K562 (cell line): Measurements from ENCODE around the gene N4BP2L1. TPM values are rescaled to one million over a fixed set of nuclear protein-coding genes. Genes with fewer than 3 reads are reported as not detected.

Experiments
- ATAC-seq: fragments of 200-7000 bp; cut with Tn5 transposase; 3 replicates; pipeline ENCODE4 v1.9.1; 2020; ENCODE audit warnings: moderate library complexity
- BruUV-seq: library from RNA; stranded (reverse); fragments of 400-500 nt; replicated peaks from 2 replicates; lab custom pipeline; 2021; lab: Mats Ljungman, UMichigan
- CTCF ChIA-PET: fragments of 300-600 bp; formaldehyde crosslinking; extraction: SDS; loops from one replicate; lab custom pipeline; 2021; ENCODE audit warnings: low intra/inter-chr PET ratio; lab: Yijun Ruan, JAX
- POLR2A ChIA-PET: fragments of 300-600, 350-650 bp; sonication (Branson Sonifier 250); formaldehyde crosslinking; extraction: SDS; loops from one replicate; lab custom pipeline; 2021; ENCODE audit warnings: antibody characterized with exemption, inconsistent platforms; lab: Yijun Ruan, JAX
- DNase-seq, 4 experiments: peaks; one replicate each; pipeline versions ENCODE4 v3.0.0 to v3.0.0-alpha.2; 2011 to 2018; ENCODE audit warnings: low spot score in 3 of 4, mixed read lengths in 3 of 4; ENCODE audit errors: extremely low read depth in 1 of 4
- FAIRE-seq: peaks from 2 replicates; lab custom pipeline; 2011; peaks lifted over from hg19 to GRCh38; lab: Jason Lieb, UNC
- H2AFZ ChIP-seq: 2 replicates; pipeline ENCODE4 v1.6.0; 2011; ENCODE audit warnings: low read depth, low read length, control low read depth, inconsistent platforms
- H3K27ac ChIP-seq: fragments of 200-600 bp; 3 replicates; pipeline ENCODE4 v1.8.0; 2011; ENCODE audit warnings: low read depth, mild to moderate bottlenecking, control low read depth, inconsistent platforms, low read length, moderate library complexity, mixed read lengths; ENCODE audit errors: extremely low read depth
- H3K27me3 ChIP-seq, 2 experiments: fragments of 300-600 bp in 1 of 2; 2 replicates in 1 of 2; 3 replicates in 1 of 2; pipeline versions ENCODE4 v1.6.0 to v1.8.0; 2011; ENCODE audit warnings: inconsistent platforms in 2 of 2, low read length in 2 of 2, mild to moderate bottlenecking in 1 of 2, mixed read lengths in 1 of 2, moderate library complexity in 1 of 2; ENCODE audit not compliant: control insufficient read depth in 2 of 2, insufficient read depth in 2 of 2
- H3K36me3 ChIP-seq: fragments of 300-600 bp; 3 replicates; pipeline ENCODE4 v1.8.0; 2011; ENCODE audit warnings: mild to moderate bottlenecking, low read length, inconsistent platforms; ENCODE audit not compliant: control insufficient read depth, insufficient read depth
- H3K4me1 ChIP-seq, 2 experiments: fragments of 200-600 bp in 1 of 2; replicated peaks in 1 of 2; 2 replicates in 1 of 2; 3 replicates in 1 of 2; pipeline versions ENCODE4 v1.5.1 to v1.8.0; 2011; ENCODE audit warnings: inconsistent platforms in 2 of 2, low read length in 2 of 2, mild to moderate bottlenecking in 1 of 2, mixed read lengths in 1 of 2, moderate library complexity in 1 of 2; ENCODE audit not compliant: control insufficient read depth in 2 of 2, insufficient read depth in 2 of 2
- H3K4me2 ChIP-seq: 2 replicates; pipeline ENCODE4 v1.6.1; 2011; ENCODE audit warnings: low read length, control low read depth, inconsistent platforms, mixed read lengths; ENCODE audit not compliant: insufficient read depth
- H3K4me3 ChIP-seq: fragments of 200-600 bp; sonication (generic), shearing (Covaris generic); 2 replicates; pipeline ENCODE4 v1.5.1; 2016; ENCODE audit warnings: control low read depth, inconsistent platforms
- H3K79me2 ChIP-seq: fragments of 200-600 bp; 3 replicates; pipeline ENCODE4 v1.8.0; 2011; ENCODE audit warnings: low read length, inconsistent platforms; ENCODE audit not compliant: control insufficient read depth, insufficient read depth
- H3K9ac ChIP-seq, 2 experiments: 2 replicates each; pipeline versions ENCODE4 v1.6.0 to v1.6.1; 2011; ENCODE audit warnings: low read depth in 2 of 2, low read length in 2 of 2, control low read depth in 1 of 2, inconsistent platforms in 1 of 2, mild to moderate bottlenecking in 1 of 2, mixed read lengths in 1 of 2; ENCODE audit not compliant: insufficient read depth in 1 of 2
- H3K9me1 ChIP-seq: one replicate; pipeline ENCODE4 v1.6.0; 2011; ENCODE audit warnings: inconsistent platforms, mild to moderate bottlenecking, low read length, moderate library complexity; ENCODE audit not compliant: control insufficient read depth, insufficient read depth
- H3K9me3 ChIP-seq: replicated peaks from 2 replicates; pipeline ENCODE4 v1.5.1; 2011; ENCODE audit warnings: low read depth, low read length, inconsistent platforms; ENCODE audit not compliant: control insufficient read depth, insufficient read depth
- H4K20me1 ChIP-seq: replicated peaks from 2 replicates; pipeline ENCODE4 v1.6.1; 2011; ENCODE audit warnings: low read length, inconsistent platforms, mixed read lengths; ENCODE audit not compliant: control insufficient read depth, insufficient read depth
- NCOR1 ChIP-seq: fragments of 450-650 bp; IDR thresholded peaks from 2 replicates; pipeline ENCODE4 v1.6.1; 2016; ENCODE audit warnings: mild to moderate bottlenecking, moderate library complexity
- NFATC3 ChIP-seq: fragments of 450-650 bp; IDR thresholded peaks from 2 replicates; pipeline ENCODE4 v1.6.1; 2017; ENCODE audit warnings: mild to moderate bottlenecking
- NR4A1 ChIP-seq, 2 experiments: fragments of 250-450 bp in 1 of 2; fragments of 450-650 bp in 1 of 2; sonication (Bioruptor Pico) in 1 of 2; IDR thresholded peaks; 2 replicates each; pipeline versions ENCODE4 v1.4.0 to v1.6.1; 2016 to 2020; ENCODE audit warnings: mild to moderate bottlenecking in 2 of 2, missing compliant biosample characterization in 1 of 2, missing genetic modification characterization in 1 of 2, moderate library complexity in 1 of 2
- PHF21A ChIP-seq: fragments of 450-650 bp; IDR thresholded peaks from 2 replicates; pipeline ENCODE4 v1.6.1; 2017; ENCODE audit warnings: low read depth, borderline replicate concordance
- RAD21 ChIP-seq, 2 experiments: fragments of 250-450 bp in 1 of 2; fragments of 450-650 bp in 1 of 2; sonication (Bioruptor Pico) in 1 of 2; formaldehyde crosslinking in 1 of 2; IDR thresholded peaks in 1 of 2; conservative IDR thresholded peaks in 1 of 2; 2 replicates each; pipeline versions ENCODE4 v1.4.0 to v1.8.0; 2020 to 2022; ENCODE audit warnings: mild to moderate bottlenecking in 2 of 2, moderate library complexity in 1 of 2
- TARDBP ChIP-seq: fragments of 450-650 bp; IDR thresholded peaks from 2 replicates; pipeline ENCODE4 v1.6.1; 2016
- ZFPM2 ChIP-seq: fragments of 250-450 bp; sonication (Bioruptor Pico); IDR thresholded peaks from 2 replicates; pipeline ENCODE4 v1.5.1; 2022; ENCODE audit warnings: mild to moderate bottlenecking
- ZZZ3 ChIP-seq: fragments of 450-650 bp; IDR thresholded peaks from 2 replicates; pipeline ENCODE4 v1.6.1; 2016; ENCODE audit warnings: antibody characterized with exemption, mild to moderate bottlenecking, moderate library complexity
- WGBS: fragments of 100-300 bp; shearing (Covaris generic); methylation state at CpG from one replicate; pipeline ENCODE4 v1.1.6; 2016; ENCODE audit warnings: low coverage, mixed read lengths; ENCODE audit not compliant: insufficient coverage; ENCODE audit errors: missing lambda C conversion rate; 5-methylcytosine and 5-hydroxymethylcytosine counted together
- in situ Hi-C: fragments of 300-500 bp; cut with MboI; formaldehyde crosslinking; loops from 4 replicates; pipeline ENCODE4 v1.15.0; 2018; ENCODE audit warnings: inconsistent platforms, mixed read lengths
- intact Hi-C: fragments of 100-400 bp; cut with micrococcal nuclease; formaldehyde crosslinking; loops from 2 replicates; pipeline ENCODE4 v1.14.2; 2022
- polyA plus RNA-seq, 8 experiments: library from polyadenylated mRNA; depleted of rRNA in 4 of 8; stranded (reverse) in 5 of 8; unstranded in 3 of 8; fragments of >200 nt; fragmentation: Nextera tagmentation in 2 of 8; fragmentation: Illumina TruSeq in 1 of 8; extraction: Ambion mirVana in 2 of 8; extraction: Trizol in 1 of 8; gene quantifications; 2 replicates each; pipeline versions ENCODE4 v1.2.1 to v1.2.3, GENCODE V29; 2011 to 2014; ENCODE audit warnings: inconsistent platforms in 1 of 8, missing spikeins in 1 of 8
- total RNA-seq, 7 experiments: library from RNA; depleted of rRNA in 6 of 7; stranded (reverse); fragments of >200 nt in 6 of 7; fragmentation: Illumina TruSeq in 2 of 7; extraction: Trizol in 2 of 7; gene quantifications; 2 replicates each; pipeline versions ENCODE4 v1.2.1 to v1.2.3, GENCODE V29; 2011 to 2021; ENCODE audit warnings: low replicate concordance in 1 of 7
- TF ChIP-seq, protein P1 (sequence below): sonication (generic); IDR thresholded peaks from 2 replicates; pipeline ENCODE4 v1.6.1; 2016
- TF ChIP-seq, protein P2 (sequence below), 2 experiments: fragments of 450-650 bp; IDR thresholded peaks; 2 replicates each; pipeline ENCODE4 v1.6.1; 2016

N4BP2L1 gene
- total and polyA plus RNA-seq, 9 of the 15 experiments (the other 6 are each of a cell fraction or from before 2014, with no cell fraction given), result 0.06 to 0.33 (median 0.15) TPM; not detected in 1

DNA sequence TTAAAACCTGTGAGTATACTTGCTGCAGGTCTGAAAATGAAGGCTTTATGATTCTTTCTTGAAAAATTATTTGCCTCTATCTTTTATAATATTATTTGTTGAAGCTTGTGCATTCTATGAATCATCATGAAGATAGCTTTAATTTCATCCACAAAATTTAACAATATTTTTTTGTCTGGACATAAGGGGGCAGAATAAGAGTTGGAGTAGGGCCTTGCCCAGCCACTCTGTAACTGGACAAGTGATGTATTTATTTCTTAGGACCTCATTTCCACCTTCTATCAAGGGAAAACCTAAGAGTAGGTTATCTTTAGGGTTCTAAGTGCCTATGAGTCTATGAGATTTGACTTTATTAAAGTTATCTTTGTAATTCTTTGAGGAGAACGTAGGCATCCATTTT lies 49.9 kb downstream of the N4BP2L1 start:
- Histone ChIP-seq H3K4me2 (no peak overlapping the region), H3K27me3 (no peaks in the 10 kb centered on the region), H3K9ac (no peak overlapping the region), H3K27ac (no peak overlapping the region), H3K4me1 (no peaks in the 10 kb centered on the region), H3K4me3 (no peak overlapping the region), H3K79me2 (no peaks in the 10 kb centered on the region), H3K36me3 (peaks cover 31% of the 10 kb centered on the region; the same call in 2 of the 3 replicates), H2AFZ (no peak overlapping the region), H3K9me1 (no peaks in the 10 kb centered on the region), H3K9me3 (no peaks in the 10 kb centered on the region), H4K20me1 (no peaks in the 10 kb centered on the region)
- BruUV-seq, result no TSS peak
- POLR2A ChIA-PET, result interaction anchor here (0.6 kb wide), 1 partner anchor 127 kb away, joined by 3 read pairs; no protein-coding TSS in a partner anchor
- in situ Hi-C loops, result no loop called here
- no peak for DNase-seq
- intact Hi-C loops, result no loop called here
- 100% methylated on average over 1 of the region's 1 CpG for WGBS
- TF ChIP-seq RAD21 (CRISPR knock-in tag; conservative IDR thresholded peaks at IDR 0.05 in 1 of 2, IDR thresholded peaks at IDR 0.05 in 1 of 2) (0 out of 4 replicates have a peak, but pooled peaks of 1 of the 2 experiments have one; percentile 8), ZZZ3 (no peak)
- CTCF ChIA-PET, result no interaction called here
- FAIRE-seq, result no peak
- ATAC-seq, result no peak

DNA sequence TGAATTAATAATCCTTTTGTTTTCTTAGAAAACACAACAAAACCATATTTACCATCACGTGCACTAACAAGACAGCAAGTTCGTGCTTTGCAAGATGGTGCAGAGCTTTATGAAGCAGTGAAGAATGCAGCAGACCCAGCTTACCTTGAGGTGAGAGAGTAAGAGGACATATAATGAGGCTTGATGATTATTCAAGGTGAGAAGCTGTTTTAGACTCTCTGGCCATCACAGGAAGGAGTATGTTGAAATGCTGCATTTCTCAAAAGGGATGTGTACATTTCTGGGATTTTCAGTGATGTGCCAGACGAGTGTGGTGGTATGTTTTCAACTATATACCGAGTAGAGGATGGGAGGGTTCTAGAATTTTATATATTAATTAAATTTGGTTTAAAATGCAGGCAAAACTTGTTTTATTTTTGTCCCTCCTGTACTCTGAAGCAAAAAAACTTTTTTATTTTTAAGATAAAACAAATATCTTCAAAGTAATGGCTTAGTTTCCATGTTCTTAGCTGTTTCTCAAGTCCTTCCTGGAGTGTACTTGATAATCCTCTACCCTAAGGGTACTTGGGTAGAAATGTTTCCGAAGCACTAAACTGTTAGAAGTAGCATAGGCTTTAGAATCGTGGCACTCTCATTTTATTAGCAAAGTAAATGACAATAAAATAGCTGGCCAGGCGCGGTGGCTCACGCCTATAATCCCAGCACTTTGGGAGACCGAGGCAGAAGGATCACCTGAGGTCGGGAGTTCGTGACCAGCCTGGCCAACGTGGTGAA lies 51.1 kb downstream of the N4BP2L1 start:
- H3K79me2 ChIP-seq, result no peaks in the 10 kb centered on the region
- no peak overlapping the region for H3K9ac ChIP-seq
- H3K9me3 ChIP-seq, result no peaks in the 10 kb centered on the region
- H4K20me1 ChIP-seq, result no peaks in the 10 kb centered on the region
- BruUV-seq, result no TSS peak
- 91% methylated on average over 13 of the region's 13 CpGs for WGBS
- no peaks in the 10 kb centered on the region for H3K27me3 ChIP-seq
- intact Hi-C loops (no loop called here), in situ Hi-C loops (no loop called here)
- no peak overlapping the region for H3K27ac ChIP-seq
- peaks cover 34% of the 10 kb centered on the region; the same call in 2 of the 3 replicates for H3K36me3 ChIP-seq
- no peak for FAIRE-seq
- no peak for DNase-seq
- ChIA-PET CTCF (no interaction called here), POLR2A (no interaction called here)
- no peak overlapping the region for H2AFZ ChIP-seq
- no peaks in the 10 kb centered on the region for H3K4me1 ChIP-seq
- ATAC-seq, result no peak
- no peak overlapping the region for H3K4me3 ChIP-seq
- H3K4me2 ChIP-seq, result no peak overlapping the region
- no peaks in the 10 kb centered on the region for H3K9me1 ChIP-seq
- no peak for TF ChIP-seq ZFPM2
- no peak for TF ChIP-seq TARDBP
- no peak for TF ChIP-seq NFATC3
- no peak for TF ChIP-seq PHF21A
- TF ChIP-seq, protein P1, sequence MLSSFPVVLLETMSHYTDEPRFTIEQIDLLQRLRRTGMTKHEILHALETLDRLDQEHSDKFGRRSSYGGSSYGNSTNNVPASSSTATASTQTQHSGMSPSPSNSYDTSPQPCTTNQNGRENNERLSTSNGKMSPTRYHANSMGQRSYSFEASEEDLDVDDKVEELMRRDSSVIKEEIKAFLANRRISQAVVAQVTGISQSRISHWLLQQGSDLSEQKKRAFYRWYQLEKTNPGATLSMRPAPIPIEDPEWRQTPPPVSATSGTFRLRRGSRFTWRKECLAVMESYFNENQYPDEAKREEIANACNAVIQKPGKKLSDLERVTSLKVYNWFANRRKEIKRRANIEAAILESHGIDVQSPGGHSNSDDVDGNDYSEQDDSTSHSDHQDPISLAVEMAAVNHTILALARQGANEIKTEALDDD, result no peak
- no peak for TF ChIP-seq NR4A1 (CRISPR knock-in tag; IDR thresholded peaks at IDR 0.05)
- TF ChIP-seq NR4A1 (tag; IDR thresholded peaks at IDR 0.05), result no peak
- TF ChIP-seq, protein P2, sequence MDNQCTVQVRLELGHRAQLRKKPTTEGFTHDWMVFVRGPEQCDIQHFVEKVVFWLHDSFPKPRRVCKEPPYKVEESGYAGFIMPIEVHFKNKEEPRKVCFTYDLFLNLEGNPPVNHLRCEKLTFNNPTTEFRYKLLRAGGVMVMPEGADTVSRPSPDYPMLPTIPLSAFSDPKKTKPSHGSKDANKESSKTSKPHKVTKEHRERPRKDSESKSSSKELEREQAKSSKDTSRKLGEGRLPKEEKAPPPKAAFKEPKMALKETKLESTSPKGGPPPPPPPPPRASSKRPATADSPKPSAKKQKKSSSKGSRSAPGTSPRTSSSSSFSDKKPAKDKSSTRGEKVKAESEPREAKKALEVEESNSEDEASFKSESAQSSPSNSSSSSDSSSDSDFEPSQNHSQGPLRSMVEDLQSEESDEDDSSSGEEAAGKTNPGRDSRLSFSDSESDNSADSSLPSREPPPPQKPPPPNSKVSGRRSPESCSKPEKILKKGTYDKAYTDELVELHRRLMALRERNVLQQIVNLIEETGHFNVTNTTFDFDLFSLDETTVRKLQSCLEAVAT (IDR thresholded peaks at IDR 0.05), result no peak
- no peak for TF ChIP-seq NCOR1
